CD4-positive, alpha-beta T cell treated with Interleukin-4 for 1 hour (primary cell): ENCODE data around the gene ARHGEF10L.

ENCODE experiments used
- DNase-seq, 2 donors: peaks; one replicate each; pipeline ENCODE4 v3.0.0-alpha.2; 2020 to 2022

ARHGEF10L gene

DNA sequence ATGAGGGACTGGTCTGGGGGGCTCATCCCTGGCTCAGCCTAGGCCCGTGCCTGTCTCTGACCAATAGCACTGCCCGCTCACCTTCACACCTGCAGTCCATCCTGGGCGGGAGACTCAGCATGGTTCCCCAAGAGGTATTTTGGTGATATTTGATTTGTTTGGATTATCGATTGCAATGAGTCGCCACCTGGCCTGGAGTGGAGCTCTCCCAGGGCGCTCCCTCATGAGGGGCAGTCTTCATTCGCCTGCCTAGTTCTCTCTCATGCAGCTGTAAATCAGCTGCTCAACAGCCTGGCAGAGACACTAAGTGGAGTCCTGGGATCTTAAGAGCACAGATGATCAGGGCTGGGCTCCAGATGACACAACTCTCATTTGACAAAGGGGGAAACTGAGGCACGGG is 125.6 kb downstream of the ARHGEF10L start:
- DNase-seq = no peak

DNA sequence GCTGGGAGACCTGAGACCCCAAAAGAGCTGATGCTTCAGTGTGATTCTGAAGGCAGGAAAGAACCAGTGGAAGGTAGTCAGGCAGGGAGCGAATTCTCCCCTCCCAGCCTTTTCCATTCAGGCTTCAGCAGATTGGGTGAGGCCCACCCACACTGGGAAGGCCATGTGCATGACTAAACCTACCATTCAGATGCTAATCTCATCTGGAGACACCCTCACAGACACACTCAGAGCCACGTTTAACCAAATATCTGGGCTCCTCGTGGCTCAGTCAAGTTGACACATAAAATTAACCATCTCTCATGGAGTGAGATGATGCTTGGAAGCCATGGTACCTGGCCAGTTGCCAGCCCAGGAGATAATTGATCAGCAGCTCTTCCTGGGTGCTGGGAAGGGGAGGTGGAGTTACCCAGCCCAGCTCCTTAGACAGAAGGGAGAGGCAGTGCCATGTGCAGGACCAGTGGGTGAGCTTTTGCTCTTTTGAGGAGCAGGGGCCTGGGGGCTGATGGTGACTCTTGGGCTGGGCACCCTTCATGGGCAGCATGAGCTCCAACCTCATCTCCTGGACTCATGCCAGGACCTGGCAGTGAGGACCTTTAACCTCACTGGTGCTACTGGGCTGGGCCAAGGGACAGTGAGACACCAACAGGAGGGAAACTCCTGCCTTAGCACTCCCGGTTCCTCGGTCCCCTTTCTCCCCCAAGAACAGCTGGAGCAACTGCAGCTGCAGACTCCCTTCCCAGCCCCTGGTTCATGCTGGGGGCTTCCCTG is 126.6 kb downstream of the ARHGEF10L start:
- DNase-seq = no peak

DNA sequence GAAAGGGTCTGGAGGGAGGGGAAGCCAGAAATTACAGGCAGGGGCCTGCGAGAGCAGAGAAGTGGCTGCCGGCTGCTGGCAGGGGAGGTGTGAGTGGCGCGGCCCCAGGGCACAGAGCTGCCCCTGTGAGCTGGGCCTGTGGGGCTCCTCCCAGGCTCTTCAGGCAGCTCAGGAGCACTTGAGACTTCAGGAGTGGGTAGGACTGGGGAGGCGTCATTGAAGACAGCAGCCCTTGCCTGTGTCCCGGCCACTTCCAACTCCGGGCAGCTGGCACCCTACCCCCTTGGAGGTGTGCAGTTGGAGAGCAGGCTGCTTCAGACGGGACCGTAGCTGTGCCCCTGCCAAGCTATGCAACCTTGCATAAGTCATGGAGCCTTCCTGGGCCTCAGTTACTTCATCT is 128.1 kb downstream of the ARHGEF10L start:
- DNase-seq = no peak

DNA sequence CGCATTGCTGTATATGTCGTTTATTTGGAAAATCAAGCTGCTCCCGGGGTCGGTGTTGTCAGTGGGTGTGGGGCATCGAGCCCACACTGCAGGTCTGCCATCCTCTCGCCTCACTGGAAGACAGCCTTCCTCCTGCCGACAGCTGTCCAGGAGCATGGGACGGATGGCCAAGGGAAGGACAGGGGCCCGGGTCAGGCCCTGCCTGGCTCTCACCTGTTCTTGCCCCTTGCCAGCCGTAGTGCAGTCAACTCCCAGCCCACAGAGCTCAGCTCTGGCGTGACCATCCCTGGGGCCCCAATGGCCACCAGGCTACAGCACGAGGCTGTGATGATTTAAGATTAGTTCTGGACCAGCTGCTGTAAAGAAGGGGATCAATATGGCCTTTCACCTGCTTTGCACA is 128.7 kb downstream of the ARHGEF10L start:
- DNase-seq = no peak

DNA sequence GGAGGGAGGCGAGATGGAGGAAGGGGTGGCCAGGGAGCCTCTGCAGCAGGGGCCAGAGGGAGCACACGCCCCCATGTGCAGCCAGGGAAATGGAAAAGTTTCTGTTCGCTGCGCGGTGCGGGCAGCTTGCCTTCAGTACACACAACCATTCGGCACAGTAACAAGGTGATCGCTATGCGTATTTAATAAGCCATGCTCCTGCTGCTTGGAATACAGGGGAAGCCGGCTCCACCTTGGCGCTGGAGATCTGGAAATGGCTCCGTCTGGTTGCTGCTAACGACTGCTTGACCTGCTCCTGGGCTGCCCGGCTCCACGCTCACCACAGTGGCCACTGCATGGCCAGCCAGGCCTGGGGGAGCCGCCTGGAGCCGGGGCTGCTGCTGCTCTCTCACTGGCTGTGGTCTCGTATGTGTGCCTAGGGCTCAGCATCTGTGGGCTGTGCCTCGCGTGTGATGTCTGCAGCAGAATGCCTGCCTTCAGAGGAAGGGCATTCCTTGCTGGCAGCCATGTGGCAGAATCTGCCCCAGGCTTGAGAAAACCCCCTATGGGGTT is 129.2 kb downstream of the ARHGEF10L start:
- DNase-seq = no peak

DNA sequence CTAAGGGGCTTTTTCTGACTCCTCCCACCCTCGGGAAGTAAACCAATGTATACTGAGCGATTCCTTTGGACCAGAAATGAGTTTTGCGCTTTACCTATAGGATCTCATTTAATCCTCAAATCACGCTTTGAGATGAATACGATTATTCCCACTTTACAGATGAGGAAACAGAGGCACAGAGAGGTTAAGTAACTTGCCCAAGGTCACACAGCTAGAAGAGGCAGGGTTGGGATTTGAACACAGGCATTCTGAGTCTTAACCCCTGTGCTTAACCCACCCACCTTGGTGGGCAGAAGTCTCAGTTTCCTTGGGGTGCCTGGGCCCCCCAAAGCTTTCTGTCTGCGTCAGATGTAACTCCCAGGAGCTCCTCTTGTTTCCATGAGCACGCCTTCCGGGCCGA is 129.8 kb downstream of the ARHGEF10L start:
- no peak for DNase-seq

DNA sequence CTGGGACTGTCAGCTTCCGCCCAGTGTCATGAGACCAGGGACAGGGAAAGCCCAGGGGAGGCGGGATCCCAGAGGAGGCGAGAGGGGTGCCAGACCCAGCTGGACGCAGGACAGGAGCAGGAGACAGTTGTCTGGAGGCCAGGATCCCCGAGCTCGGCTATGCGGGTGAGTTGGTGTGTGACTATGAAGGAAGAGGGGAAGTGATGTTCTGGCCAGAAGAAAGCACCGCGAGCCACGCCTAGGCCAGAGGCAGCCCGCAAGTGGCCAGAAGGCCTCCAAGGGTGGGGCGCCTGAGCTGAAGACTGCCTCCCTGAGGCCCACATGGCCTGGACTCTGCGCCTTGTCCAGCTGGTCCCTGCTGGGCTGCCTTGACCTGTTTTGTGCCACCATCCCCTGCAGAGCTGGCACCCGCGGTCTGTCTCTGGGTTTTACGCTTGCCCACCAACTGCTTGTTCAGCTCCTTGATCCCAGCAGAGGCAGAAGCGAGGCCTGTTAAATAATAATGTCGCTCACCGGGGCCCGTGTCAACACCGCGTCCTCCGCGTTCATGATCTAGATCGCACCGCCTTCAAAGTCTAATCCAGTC is 130.5 kb downstream of the ARHGEF10L start:
- DNase-seq = no peak

DNA sequence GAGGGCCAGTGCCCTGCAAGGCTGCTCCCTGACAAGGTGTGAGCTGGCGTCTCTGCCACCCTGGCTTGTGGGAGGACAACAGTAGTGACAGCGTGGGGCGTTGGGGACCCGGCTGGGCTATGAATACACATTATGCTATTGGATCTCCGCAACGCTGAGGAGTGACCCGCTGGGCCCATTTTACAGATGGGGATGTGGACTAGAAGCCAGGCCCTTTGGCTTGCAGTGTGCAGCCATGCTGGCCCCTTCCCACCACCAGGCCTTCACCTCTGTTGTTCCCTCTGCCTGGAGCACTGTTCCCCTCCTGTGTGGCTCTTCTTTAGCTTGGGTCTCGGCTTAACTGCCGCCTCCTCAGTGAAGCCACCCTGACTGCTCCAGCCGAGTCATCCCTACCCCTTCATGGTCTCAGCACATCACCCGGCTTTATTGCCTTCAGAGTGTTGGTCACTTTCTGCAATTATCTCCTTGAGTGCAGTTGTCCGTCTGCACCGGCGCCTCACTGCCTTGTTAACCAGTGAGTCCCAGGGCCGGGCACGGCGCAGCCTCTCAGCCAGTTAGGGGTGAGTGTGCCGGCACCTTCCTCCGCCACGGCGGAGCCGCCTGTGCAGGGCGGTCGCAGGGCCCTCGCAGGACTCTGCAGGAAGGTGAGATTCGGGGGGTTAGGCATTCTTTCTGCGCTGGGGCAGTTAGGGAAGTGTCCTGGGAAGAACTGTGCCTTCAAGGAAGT is 131.3 kb downstream of the ARHGEF10L start:
- no peak for DNase-seq

DNA sequence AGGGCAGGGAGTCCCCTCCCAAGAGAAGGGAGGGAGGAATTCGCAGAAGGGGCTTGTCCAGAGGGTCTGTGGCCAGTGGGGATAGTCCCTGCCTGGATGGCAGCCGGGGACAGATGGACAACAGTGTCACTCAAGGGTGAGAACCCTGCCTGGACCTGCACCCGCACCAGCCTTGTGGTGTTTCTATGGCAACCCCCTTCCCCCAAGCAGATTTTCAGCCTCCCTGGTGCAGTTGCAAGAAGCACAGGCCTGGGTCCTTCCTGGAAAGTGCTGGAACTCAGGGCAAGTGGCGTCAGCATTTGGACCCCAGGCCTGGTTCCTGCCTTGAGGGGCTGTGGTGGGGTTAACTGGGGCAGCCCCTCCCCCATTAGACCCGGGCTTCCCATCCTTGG is 131.8 kb downstream of the ARHGEF10L start:
- no peak for DNase-seq

DNA sequence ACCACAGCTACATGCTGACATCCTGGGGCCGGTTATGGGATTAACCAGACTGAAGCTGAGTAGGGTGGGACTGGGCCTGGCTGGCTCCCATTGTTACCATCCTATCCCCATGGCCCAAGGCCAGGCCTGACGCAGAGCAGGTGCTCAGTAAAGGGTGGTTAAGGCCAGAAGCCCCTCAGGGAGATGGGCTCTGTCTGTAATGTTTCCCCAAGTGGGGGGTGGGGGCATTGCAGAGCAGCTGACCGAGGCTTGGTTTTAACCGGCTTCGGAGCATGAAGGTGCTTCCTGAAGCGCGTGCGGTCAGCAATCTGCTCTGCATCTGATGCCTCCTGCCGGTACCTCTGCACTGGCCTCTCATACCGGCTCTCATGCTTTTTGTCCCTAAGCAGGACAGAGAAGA is 132.2 kb downstream of the ARHGEF10L start:
- DNase-seq = no peak

DNA sequence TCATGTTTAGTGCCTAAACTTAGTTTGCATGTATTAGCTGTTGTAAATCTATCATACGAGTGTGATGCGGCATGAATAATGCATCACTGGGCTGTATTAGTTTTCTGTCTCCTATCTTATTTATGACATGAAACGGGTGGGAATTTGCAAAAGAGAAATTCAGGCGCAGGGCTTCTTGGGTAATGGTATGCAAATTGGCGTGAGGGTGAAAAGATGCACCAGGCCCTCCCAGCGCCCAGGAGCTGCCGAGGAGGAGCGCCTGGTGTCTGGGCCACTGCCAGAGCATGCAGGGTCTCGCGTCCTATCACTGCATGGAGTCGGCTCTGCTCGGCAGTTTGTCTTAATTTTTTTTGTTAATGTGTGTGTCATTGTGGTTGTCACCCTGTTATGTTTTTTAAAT is 132.7 kb downstream of the ARHGEF10L start:
- no peak for DNase-seq

DNA sequence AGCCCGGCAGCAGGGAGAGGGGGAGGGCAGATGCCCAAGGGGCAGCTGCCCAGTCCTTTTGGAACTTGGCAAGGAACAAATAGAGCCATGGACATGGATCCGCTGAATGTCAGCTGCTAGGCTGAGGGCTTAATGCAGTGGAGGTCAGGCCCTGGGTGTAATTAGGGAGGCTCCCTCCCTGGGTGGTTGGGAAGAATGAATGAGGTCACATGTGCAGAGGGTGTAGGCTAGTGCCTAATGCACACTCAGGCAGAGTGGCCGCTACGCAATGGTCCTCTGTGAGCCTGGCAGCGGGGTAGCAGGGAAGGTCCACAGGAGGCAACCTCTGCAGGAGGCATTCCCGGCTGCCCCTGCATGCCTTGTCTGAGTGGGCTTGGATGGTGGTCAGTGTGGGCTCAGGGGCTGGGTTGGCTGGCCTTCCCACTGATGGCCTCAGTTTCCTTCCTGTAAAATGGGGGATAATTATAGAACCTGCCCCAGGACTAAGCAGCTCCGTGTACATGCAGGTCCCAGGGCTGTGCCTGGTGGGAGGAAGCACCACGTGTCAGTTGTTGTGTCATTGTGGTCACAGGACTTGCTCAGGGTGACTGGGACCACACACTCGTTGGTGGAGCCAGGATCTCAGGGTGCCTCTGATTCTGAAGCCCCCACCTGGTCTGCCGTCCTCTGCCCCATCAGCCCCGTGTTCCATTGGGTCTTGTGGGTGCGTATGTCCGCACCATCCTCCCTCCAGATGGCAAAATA is 134.0 kb downstream of the ARHGEF10L start:
- no peak for DNase-seq

DNA sequence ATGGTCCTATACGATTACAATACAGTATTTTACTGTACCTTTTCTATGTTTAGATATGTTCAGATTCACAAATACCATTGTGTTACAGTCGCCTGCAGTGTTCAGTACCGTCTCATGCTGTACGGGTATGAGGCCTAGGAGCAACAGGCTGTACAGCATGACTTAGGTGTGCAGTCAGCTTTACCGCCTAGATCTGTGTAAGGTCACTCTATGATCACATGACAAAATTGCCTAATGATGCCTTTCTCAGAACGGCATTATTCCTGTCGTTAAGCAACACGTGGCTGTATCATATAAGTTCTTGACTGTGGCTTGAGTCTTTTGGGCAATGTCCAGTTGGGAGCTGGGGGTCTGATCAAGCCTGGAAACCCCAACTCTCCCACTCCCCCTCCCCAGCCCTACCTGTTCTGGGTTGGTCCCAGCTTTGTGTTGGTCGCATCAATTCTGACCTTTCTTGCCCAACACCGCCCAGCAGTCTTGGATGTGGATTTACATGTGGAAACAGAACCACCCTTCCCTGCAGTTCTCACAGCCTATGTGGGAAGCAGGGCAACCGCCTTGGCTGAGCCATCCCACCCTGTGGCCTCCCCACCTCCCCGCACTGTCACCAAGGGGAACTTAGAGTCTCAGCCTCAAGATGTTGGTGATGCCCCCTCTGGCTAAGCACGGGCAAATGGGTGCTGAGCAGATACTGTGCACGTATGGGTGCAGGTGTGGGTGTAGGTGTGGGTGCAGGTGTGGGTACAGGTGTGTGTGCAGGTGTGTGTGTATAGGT is 135.4 kb downstream of the ARHGEF10L start:
- DNase-seq = no peak

DNA sequence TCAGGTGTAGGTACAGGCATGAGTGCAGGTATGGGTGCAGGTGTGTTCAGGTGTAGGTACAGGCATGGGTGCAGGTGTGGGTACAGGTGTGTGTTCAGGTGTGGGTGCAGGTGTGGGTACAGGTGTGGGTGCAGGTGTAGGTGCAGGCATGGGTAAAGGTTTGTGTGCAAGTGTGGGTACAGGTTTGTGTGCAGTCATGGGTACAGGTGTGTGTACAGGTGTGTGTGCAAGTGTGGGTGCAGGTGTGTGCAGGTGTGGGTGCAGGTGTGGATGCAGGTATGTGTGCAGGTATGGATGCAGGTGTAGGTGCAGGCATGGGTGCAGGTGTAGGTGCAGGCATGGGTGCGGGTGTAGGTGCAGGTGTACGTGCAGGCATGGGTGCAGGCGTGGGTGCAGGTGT is 136.2 kb downstream of the ARHGEF10L start:
- no peak for DNase-seq

DNA sequence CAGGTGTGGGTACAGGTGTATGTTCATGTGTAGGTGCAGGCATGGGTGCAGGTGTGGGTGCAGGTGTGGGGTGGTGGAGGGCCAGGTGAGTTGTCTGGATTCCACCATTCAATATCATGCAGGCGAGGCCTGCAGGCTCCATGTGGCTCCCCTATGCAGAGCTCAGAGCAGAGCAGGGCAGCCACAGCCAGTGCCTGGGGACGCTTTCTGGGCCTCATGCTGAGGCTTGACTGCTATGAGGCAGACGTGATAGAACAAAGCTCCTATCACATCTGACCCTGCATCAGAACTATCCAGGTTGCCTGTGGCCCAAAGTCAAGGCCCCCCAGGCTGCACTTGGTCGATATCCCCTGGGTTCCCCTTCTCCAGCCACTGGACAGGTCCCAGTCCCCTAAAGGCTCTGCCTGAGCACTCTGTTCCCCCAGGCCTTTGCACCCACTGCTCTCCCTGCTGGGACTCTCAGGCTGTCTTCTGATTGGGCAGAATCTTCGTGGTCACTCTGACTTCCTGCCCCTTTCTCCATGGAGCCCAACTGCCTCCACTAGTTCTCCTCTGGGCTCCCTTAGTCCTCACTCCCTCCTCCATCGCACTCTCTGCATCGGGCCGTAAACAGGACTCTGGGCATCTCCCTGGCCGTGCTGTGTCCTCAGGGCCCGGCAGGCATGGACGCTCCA is 137.0 kb downstream of the ARHGEF10L start:
- DNase-seq = no peak

DNA sequence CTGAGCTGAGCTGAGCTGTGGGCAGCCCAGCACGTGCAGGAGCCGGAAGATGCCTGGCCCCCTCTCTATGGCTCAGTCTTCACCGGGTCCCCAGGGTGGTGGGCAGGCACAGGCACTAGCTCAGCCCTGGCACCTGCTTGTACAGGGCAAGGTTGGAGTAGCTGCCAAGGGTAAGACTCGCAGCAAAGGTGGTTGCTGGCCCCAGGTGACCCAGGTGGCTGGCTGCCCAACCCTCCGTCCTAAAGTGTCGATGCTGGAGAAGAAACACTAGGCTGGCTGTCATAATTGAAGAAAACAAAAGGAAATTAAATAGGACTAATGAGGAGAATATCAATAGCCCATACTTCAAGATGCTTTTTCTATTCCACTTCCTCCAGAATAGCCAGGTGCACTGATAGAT is 138.5 kb downstream of the ARHGEF10L start:
- no peak for DNase-seq

DNA sequence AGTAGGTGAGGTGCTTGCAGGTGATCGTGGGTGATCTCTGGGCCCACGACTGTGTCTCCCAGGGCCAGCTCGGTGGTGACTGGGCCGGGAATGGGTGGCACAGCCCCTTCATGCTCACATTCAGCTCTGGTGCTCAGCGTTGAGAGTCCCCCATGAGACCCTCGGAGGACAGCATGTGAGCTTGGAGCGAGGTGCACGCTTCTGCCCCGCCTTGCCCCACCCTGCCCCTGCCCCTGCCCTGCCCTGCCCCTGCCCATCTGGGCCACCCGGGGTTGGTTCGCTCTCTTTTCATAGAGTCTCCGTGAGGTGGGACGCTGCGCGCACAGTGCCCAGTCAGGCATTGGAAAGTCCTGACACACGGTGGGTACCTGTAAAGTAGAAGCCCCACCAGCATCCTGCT is 140.4 kb downstream of the ARHGEF10L start:
- DNase-seq = no peak

DNA sequence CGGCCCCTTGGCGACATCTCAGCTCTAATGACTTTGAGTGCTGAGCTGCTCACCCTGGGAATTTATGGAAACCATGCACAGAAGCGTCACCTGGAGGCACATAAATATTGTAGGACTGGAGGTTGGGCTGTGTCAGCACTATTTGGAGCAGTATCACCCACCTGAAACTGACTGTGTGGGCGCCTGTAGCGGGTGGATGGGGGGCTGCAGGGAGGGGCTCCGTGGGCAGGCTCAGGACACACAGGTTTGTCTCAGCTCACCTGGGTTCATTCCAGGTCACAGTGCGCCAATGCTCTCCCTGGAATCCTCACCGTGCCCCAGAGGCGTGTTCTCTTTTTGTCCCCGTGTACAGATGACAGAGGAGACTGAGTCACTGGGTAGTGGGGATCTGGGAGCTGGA is 140.8 kb downstream of the ARHGEF10L start:
- no peak for DNase-seq

DNA sequence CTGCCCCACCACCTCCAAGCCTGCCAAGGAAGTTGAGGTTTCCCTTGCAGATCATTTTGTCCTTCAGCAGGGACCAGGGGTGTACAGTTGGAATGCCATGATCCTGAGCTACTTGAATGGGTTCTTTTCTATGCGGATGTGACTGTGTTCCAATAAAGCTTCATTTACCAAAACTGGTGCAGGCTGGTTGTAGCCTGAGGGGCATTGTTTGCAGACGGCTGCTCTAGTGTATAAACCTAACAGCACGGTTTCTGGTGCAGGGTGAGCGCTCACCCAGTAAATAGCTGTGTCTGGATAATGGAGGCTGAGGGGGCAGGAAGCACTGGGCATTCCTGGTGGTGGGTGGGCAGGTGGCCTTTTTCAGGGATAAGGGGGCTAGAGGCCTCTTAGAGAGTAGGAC is 142.9 kb downstream of the ARHGEF10L start:
- no peak for DNase-seq

DNA sequence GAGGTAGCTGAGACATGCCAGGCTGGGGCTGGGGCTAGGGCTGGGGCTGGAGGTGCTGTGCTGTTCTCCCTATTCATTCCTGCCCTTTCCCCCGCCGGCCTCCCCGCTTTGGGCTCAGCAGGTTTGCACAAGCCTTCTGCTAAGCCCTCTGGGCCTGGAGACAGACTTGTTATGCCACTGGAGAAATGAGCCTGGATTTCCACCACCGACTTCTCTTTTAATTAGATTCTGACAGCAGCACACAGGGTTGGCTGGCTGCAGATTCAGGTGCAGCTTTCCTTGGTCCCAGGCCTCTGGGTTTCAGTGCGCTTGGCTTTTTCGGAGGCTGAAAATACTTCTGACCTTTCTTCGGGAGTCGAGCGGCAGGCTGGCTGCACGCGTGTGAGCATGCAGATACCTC is 144.1 kb downstream of the ARHGEF10L start:
- DNase-seq = no peak

DNA sequence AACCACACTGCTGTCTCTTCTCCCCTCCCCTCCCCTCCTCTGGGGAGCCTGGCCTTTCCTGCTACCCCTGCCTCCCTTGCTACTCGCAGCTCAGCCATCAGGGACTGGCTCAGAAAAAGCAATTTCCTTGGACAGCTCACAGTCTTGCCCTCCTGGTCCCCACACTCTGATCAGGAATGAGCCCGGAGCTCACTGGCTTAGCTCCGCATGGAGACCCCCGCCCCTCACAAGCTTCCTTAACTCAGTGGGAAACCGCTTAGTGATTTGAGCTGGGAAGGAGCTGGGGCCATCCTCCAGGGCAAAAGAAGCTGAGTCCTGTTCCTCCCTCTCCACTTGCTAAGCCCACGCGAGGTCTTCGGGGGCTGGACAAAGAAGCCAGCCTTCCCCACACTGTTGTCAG is 145.3 kb downstream of the ARHGEF10L start:
- DNase-seq = no peak

DNA sequence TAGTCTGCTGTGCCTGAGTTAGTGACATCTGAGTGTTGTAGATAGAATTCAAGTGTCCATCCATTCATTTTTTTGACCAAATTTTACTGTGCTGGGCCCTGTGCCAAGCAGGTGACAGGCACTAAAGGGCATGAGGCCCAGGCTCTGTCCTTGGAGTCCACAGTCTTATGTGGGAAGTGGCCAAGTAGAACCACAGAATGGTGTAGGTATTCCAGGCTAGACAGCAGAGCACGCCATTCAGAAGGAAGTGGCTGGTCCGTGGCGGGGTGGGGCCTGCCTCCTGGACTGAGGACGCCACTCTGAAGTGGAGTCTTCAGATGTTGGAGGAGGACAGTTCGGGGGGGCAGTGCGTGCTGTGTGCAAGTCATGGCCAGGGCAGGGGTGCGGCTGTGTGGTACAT is 146.8 kb downstream of the ARHGEF10L start:
- no peak for DNase-seq
